ENCODE data around the gene ZCWPW2. TPM values are rescaled to one million over a fixed set of nuclear protein-coding genes. Genes with fewer than 3 reads are reported as not detected.

The ZCWPW2 gene
- total RNA-seq, 1 donor: under 0.01 TPM

- no peak for DNase-seq (ENCODE audit: low read depth in 2 of 3, low spot score in 2 of 3)
These were observed 1.0 kb downstream of the ZCWPW2 start for GRCh38 chr3:28349469-28350000.

GRCh38 chr3:28376424-28376823, 27.9 kb downstream of the ZCWPW2 start:
- DNase-seq (ENCODE audit: low read depth in 2 of 3, low spot score in 2 of 3): no peak

- DNase-seq (ENCODE audit: low read depth in 2 of 3, low spot score in 2 of 3): no peak
These were observed 37.5 kb downstream of the ZCWPW2 start for GRCh38 chr3:28386049-28386448.

- DNase-seq (ENCODE audit: low read depth in 2 of 3, low spot score in 2 of 3): no peak
These were observed 40.5 kb downstream of the ZCWPW2 start for GRCh38 chr3:28388978-28389377.

GRCh38 chr3:28399206-28399605, 50.7 kb downstream of the ZCWPW2 start:
- DNase-seq (ENCODE audit: low read depth in 2 of 3, low spot score in 2 of 3): no peak

- no peak for DNase-seq (ENCODE audit: low read depth in 2 of 3, low spot score in 2 of 3)
These were observed 57.7 kb downstream of the ZCWPW2 start for GRCh38 chr3:28406241-28406640.

- no peak for DNase-seq (ENCODE audit: low read depth in 2 of 3, low spot score in 2 of 3)
These were observed 100.9 kb downstream of the ZCWPW2 start for GRCh38 chr3:28449398-28449797.

- DNase-seq (ENCODE audit: low read depth in 2 of 3, low spot score in 2 of 3): no peak
These were observed 114.3 kb downstream of the ZCWPW2 start for GRCh38 chr3:28462866-28463265.

GRCh38 chr3:28467414-28467813, 118.9 kb downstream of the ZCWPW2 start:
- DNase-seq (ENCODE audit: low read depth in 2 of 3, low spot score in 2 of 3): no peak

GRCh38 chr3:28476194-28476593, 127.7 kb downstream of the ZCWPW2 start:
- DNase-seq (ENCODE audit: low read depth in 2 of 3, low spot score in 2 of 3): peak in 2 of 3 donors; percentile 3 to 44

GRCh38 chr3:28476764-28477163, 128.2 kb downstream of the ZCWPW2 start:
- DNase-seq (ENCODE audit: low read depth in 2 of 3, low spot score in 2 of 3): no peak

- DNase-seq (ENCODE audit: low read depth in 2 of 3, low spot score in 2 of 3): no peak
These were observed 136.6 kb downstream of the ZCWPW2 start for GRCh38 chr3:28485164-28485563.

- DNase-seq (ENCODE audit: low read depth in 2 of 3, low spot score in 2 of 3): no peak
These were observed 146.8 kb downstream of the ZCWPW2 start for GRCh38 chr3:28495301-28495700.

GRCh38 chr3:28502397-28502937, 153.9 kb downstream of the ZCWPW2 start:
- DNase-seq (ENCODE audit: low read depth in 2 of 3, low spot score in 2 of 3): no peak

- no peak for DNase-seq (ENCODE audit: low read depth in 2 of 3, low spot score in 2 of 3)
These were observed 156.5 kb downstream of the ZCWPW2 start for GRCh38 chr3:28504976-28505375.

GRCh38 chr3:28521663-28522062, 173.1 kb downstream of the ZCWPW2 start:
- DNase-seq (ENCODE audit: low read depth in 2 of 3, low spot score in 2 of 3): no peak

GRCh38 chr3:28542351-28542750, 193.8 kb downstream of the ZCWPW2 start:
- DNase-seq (ENCODE audit: low read depth in 2 of 3, low spot score in 2 of 3): no peak

- no peak for DNase-seq (ENCODE audit: low read depth in 2 of 3, low spot score in 2 of 3)
These were observed 195.7 kb downstream of the ZCWPW2 start for GRCh38 chr3:28544236-28544635.

GRCh38 chr3:28544831-28545230, 196.3 kb downstream of the ZCWPW2 start:
- no peak for DNase-seq (ENCODE audit: low read depth in 2 of 3, low spot score in 2 of 3)

- DNase-seq (ENCODE audit: low read depth in 2 of 3, low spot score in 2 of 3): no peak
These were observed 199.2 kb downstream of the ZCWPW2 start for GRCh38 chr3:28547677-28548076.

- DNase-seq (ENCODE audit: low read depth in 2 of 3, low spot score in 2 of 3): no peak
These were observed 204.7 kb downstream of the ZCWPW2 start for GRCh38 chr3:28553175-28553574.

- no peak for DNase-seq (ENCODE audit: low read depth in 2 of 3, low spot score in 2 of 3)
These were observed 207.7 kb downstream of the ZCWPW2 start for GRCh38 chr3:28556195-28556594.

GRCh38 chr3:28564211-28564610, 215.7 kb downstream of the ZCWPW2 start:
- no peak for DNase-seq (ENCODE audit: low read depth in 2 of 3, low spot score in 2 of 3)
